ENCODE data around the gene HERC3.

GRCh38 chr4:88567591-88567990 lies 24.7 kb upstream of the HERC3 start:
- TF ChIP-seq, protein P1, sequence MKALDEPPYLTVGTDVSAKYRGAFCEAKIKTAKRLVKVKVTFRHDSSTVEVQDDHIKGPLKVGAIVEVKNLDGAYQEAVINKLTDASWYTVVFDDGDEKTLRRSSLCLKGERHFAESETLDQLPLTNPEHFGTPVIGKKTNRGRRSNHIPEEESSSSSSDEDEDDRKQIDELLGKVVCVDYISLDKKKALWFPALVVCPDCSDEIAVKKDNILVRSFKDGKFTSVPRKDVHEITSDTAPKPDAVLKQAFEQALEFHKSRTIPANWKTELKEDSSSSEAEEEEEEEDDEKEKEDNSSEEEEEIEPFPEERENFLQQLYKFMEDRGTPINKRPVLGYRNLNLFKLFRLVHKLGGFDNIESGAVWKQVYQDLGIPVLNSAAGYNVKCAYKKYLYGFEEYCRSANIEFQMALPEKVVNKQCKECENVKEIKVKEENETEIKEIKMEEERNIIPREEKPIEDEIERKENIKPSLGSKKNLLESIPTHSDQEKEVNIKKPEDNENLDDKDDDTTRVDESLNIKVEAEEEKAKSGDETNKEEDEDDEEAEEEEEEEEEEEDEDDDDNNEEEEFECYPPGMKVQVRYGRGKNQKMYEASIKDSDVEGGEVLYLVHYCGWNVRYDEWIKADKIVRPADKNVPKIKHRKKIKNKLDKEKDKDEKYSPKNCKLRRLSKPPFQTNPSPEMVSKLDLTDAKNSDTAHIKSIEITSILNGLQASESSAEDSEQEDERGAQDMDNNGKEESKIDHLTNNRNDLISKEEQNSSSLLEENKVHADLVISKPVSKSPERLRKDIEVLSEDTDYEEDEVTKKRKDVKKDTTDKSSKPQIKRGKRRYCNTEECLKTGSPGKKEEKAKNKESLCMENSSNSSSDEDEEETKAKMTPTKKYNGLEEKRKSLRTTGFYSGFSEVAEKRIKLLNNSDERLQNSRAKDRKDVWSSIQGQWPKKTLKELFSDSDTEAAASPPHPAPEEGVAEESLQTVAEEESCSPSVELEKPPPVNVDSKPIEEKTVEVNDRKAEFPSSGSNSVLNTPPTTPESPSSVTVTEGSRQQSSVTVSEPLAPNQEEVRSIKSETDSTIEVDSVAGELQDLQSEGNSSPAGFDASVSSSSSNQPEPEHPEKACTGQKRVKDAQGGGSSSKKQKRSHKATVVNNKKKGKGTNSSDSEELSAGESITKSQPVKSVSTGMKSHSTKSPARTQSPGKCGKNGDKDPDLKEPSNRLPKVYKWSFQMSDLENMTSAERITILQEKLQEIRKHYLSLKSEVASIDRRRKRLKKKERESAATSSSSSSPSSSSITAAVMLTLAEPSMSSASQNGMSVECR (CRISPR knock-in tag; IDR thresholded peaks at IDR 0.05; ENCODE audit: borderline replicate concordance): no peak
- TF ChIP-seq, protein P2, sequence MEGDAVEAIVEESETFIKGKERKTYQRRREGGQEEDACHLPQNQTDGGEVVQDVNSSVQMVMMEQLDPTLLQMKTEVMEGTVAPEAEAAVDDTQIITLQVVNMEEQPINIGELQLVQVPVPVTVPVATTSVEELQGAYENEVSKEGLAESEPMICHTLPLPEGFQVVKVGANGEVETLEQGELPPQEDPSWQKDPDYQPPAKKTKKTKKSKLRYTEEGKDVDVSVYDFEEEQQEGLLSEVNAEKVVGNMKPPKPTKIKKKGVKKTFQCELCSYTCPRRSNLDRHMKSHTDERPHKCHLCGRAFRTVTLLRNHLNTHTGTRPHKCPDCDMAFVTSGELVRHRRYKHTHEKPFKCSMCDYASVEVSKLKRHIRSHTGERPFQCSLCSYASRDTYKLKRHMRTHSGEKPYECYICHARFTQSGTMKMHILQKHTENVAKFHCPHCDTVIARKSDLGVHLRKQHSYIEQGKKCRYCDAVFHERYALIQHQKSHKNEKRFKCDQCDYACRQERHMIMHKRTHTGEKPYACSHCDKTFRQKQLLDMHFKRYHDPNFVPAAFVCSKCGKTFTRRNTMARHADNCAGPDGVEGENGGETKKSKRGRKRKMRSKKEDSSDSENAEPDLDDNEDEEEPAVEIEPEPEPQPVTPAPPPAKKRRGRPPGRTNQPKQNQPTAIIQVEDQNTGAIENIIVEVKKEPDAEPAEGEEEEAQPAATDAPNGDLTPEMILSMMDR (IDR thresholded peaks at IDR 0.05): no peak
- TF ChIP-seq, protein P3, sequence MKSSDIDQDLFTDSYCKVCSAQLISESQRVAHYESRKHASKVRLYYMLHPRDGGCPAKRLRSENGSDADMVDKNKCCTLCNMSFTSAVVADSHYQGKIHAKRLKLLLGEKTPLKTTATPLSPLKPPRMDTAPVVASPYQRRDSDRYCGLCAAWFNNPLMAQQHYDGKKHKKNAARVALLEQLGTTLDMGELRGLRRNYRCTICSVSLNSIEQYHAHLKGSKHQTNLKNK (CRISPR knock-in tag; IDR thresholded peaks at IDR 0.05): no peak
- TF ChIP-seq CREB1 (CRISPR knock-in tag; IDR thresholded peaks at IDR 0.05): no peak
- TF ChIP-seq CREM (CRISPR knock-in tag; IDR thresholded peaks at IDR 0.05): no peak
- no peak for TF ChIP-seq PRRX2 (CRISPR knock-in tag; IDR thresholded peaks at IDR 0.05)
- no peak for TF ChIP-seq ESRRA (CRISPR knock-in tag; IDR thresholded peaks at IDR 0.05; ENCODE audit: borderline replicate concordance)
- TF ChIP-seq PREB (CRISPR knock-in tag; IDR thresholded peaks at IDR 0.05; ENCODE audit: borderline replicate concordance): no peak

All from WTC11 (cell line).